Ishikawa (cell line): ENCODE data around the gene CDH23.

Source experiments
- EP300 ChIP-seq: IDR thresholded peaks from 2 replicates; pipeline ENCODE4 v1.6.1; 2012; ENCODE audit warnings: borderline replicate concordance
- FOXM1 ChIP-seq: IDR thresholded peaks from 2 replicates; pipeline ENCODE4 v1.6.1; 2012; ENCODE audit warnings: low read depth, borderline replicate concordance
- RAD21 ChIP-seq: IDR thresholded peaks from 2 replicates; pipeline ENCODE4 v1.6.1; 2012; ENCODE audit warnings: low read depth
- TAF1 ChIP-seq: IDR thresholded peaks from 2 replicates; pipeline ENCODE4 v1.6.1; 2012; ENCODE audit warnings: low read depth, mild to moderate bottlenecking
- TEAD4 ChIP-seq: IDR thresholded peaks from 2 replicates; pipeline ENCODE4 v1.6.1; 2012
- YY1 ChIP-seq: IDR thresholded peaks from 2 replicates; pipeline ENCODE4 v1.6.1; 2012; ENCODE audit warnings: low read depth
- TF ChIP-seq, protein P1 (sequence below): IDR thresholded peaks from 2 replicates; pipeline ENCODE4 v1.6.1; 2012; ENCODE audit warnings: low read depth, mild to moderate bottlenecking

DNA sequence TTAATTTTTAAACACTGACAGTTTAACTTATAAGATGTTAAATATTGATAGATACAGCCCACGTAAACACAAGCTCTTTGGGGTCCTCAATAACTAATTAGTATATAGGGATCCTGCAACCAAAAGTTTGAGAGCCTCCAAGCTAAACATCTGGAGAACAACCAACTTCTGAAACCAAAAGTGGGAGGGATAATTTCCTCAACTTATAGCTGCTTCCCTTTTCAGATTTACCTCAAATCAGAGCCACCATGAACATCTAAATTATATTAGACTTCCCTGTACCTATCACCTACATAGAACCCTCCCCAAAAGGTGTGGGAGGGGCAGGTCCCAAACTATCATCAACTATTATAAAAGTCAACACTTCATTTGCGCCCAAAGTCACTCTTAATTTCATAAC lies 445.7 kb downstream of the CDH23 start:
- TF ChIP-seq, protein P1, sequence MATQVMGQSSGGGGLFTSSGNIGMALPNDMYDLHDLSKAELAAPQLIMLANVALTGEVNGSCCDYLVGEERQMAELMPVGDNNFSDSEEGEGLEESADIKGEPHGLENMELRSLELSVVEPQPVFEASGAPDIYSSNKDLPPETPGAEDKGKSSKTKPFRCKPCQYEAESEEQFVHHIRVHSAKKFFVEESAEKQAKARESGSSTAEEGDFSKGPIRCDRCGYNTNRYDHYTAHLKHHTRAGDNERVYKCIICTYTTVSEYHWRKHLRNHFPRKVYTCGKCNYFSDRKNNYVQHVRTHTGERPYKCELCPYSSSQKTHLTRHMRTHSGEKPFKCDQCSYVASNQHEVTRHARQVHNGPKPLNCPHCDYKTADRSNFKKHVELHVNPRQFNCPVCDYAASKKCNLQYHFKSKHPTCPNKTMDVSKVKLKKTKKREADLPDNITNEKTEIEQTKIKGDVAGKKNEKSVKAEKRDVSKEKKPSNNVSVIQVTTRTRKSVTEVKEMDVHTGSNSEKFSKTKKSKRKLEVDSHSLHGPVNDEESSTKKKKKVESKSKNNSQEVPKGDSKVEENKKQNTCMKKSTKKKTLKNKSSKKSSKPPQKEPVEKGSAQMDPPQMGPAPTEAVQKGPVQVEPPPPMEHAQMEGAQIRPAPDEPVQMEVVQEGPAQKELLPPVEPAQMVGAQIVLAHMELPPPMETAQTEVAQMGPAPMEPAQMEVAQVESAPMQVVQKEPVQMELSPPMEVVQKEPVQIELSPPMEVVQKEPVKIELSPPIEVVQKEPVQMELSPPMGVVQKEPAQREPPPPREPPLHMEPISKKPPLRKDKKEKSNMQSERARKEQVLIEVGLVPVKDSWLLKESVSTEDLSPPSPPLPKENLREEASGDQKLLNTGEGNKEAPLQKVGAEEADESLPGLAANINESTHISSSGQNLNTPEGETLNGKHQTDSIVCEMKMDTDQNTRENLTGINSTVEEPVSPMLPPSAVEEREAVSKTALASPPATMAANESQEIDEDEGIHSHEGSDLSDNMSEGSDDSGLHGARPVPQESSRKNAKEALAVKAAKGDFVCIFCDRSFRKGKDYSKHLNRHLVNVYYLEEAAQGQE, result no peak
- no peak for TF ChIP-seq RAD21
- no peak for TF ChIP-seq FOXM1
- no peak for TF ChIP-seq YY1
- no peak for TF ChIP-seq TAF1
- TF ChIP-seq TEAD4, result no peak
- no peak for TF ChIP-seq EP300
